GM12891 (cell line): Measurements from ENCODE around the gene SELENOK.

Experiments used
- PAX5 ChIP-seq: IDR thresholded peaks from 2 replicates; pipeline ENCODE4 v1.6.1; 2011; ENCODE audit warnings: low read length, moderate library complexity, mild to moderate bottlenecking; ENCODE audit not compliant: insufficient read depth, severe bottlenecking
- POLR2A ChIP-seq: IDR thresholded peaks from 2 replicates; pipeline ENCODE4 v1.6.1; 2011; ENCODE audit warnings: low read depth, low read length, control low read depth
- POLR2AphosphoS5 ChIP-seq: IDR thresholded peaks from 2 replicates; pipeline ENCODE4 v1.6.1; 2011; ENCODE audit warnings: low read depth, low read length, control low read depth
- POU2F2 ChIP-seq: IDR thresholded peaks from 2 replicates; pipeline ENCODE4 v1.6.1; 2011; ENCODE audit warnings: low read depth, mild to moderate bottlenecking, control low read depth, low read length, moderate library complexity
- SPI1 ChIP-seq: IDR thresholded peaks from 2 replicates; pipeline ENCODE4 v1.6.1; 2011; ENCODE audit warnings: low read depth, low read length, control low read depth
- TAF1 ChIP-seq: IDR thresholded peaks from 2 replicates; pipeline ENCODE4 v1.6.1; 2011; ENCODE audit warnings: low read depth, low read length, control low read depth

- no peak for TF ChIP-seq SPI1
- TF ChIP-seq POLR2AphosphoS5, result no peak
- TF ChIP-seq POLR2A, result no peak
- TF ChIP-seq TAF1, result no peak
- no peak for TF ChIP-seq POU2F2
- TF ChIP-seq PAX5, result no peak
Measured at GRCh38 chr3:53850895-53851294, 40.8 kb downstream of the SELENOK start.
